Left kidney (tissue), 2 donors: Measurements from ENCODE around the gene HPS4. TPM values are rescaled to one million over a fixed set of nuclear protein-coding genes. Genes with fewer than 3 reads are reported as not detected.

ENCODE experiments used
- DNase-seq: peaks from one replicate; pipeline ENCODE4 v3.0.0-alpha.2; 2013
- polyA plus RNA-seq: library from polyadenylated mRNA; unstranded; fragments of 120-200 nt; gene quantifications from one replicate; pipeline ENCODE4 v1.2.1, GENCODE V29; 2013; ENCODE audit not compliant: insufficient read length

Gene HPS4
- polyA plus RNA-seq, 1 donor = 47.1 TPM

DNA sequence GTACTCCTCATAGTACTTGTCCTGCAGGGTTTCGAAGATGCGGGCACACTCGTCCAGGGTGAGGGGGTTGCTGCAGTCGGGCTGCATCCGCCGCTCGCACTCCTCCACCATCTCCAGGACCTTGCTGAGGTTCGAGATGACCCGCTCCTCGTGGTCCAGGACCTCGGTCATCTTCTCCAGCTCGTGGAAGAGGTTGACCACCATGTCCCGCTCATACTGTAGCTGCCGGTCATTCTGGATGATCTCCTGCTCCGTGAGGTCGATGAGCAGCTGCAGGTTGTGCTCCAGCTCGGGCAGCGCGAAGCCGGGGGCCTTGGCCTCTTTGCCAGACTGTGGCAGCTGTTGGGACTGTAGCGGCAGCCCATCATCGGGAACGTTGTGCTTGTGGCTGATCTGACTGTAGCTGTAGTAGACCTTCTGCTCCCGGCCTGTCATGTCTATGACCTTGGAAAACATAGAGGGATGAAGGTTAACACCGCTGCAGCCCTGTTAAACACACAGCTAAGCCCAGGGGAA lies 15.7 kb upstream of the HPS4 start:
- DNase-seq = no peak

DNA sequence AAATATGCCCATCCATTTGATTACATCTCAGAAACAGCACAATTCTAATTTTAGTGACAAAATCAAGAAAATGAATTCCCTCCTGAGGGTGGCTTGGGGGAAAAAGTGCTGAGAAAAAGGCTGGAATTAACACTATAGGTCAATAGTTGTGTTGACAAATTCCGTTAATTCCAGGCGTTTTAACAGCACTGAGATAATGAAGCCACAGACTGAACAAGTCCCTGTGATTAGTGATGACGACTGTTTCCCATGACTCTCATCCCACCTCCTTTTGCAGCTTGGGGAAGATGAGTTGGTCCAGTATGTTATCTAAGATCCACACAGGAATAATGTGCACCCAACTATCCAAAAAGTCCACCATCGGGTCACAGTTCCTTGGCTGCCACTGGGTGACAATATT lies 12.9 kb upstream of the HPS4 start:
- DNase-seq = no peak

- DNase-seq = no peak
Observed at GRCh38 chr22:26494506-26494905, 10.9 kb upstream of the HPS4 start.

DNA sequence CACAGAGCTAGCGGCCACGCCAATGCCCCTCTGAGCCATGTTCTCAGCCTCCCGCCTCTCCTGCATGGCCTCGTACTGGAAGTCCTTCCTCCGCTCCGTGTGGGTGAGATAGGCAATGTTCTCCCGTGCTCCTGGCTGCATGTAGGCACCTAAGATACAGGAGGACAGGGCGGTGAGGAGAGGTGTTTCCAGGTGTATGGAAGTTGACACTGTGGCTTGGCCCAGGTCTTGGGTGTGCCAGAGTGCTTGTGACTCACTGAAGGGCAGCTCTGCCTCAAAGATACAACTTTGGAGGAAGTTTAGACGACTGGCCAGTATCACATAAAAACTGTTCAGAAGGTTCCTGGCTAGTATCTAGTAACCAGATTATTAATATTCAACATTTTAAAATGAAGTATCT lies 8.6 kb upstream of the HPS4 start:
- DNase-seq = no peak

DNA sequence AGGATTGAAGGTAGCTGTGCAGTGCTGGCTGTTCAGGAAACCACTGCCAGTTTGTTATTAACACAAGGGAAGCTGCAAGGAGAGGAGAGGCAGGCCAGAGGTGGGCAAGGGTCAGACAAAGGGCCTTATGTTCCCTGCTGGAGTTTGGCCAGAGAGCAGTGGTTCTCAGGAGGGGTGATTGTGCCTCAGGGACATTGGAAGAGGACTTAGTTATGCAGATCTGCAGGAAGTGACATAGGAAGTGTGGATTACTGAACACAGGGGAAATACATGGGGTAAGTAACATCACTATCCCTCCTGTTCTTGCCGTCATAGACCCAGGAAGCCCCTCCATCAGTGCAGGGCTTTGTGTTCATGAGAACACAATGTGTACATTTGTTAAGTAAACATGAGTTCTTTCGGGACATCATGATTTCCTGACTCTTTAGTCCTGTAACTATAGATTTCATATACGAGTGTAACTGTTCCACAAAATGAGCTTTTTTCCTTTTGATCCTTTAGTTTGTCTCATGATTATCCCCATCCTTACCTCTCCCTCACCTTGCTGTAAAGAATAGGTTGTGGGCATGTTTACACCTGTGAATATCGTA lies 6.0 kb upstream of the HPS4 start:
- no peak for DNase-seq

DNA sequence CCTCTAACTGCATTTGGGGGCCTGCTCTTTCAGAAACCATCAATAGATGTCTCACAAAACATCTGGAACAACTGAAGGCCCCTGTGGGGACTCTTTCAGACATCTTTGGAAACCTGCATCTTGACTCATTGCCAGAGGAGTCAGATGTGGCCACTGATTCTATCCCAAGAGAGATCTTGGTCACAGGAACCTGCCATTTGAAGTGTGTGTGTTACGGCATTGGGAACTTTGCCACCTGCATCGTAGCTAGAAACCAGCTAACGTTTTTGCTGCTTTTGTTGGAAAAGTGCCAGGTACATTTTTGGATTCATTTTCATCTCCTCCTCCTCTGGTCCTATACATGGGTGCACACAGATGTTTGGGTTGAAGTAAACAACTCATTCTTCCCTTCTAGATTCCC lies 4.4 kb upstream of the HPS4 start:
- no peak for DNase-seq

DNA sequence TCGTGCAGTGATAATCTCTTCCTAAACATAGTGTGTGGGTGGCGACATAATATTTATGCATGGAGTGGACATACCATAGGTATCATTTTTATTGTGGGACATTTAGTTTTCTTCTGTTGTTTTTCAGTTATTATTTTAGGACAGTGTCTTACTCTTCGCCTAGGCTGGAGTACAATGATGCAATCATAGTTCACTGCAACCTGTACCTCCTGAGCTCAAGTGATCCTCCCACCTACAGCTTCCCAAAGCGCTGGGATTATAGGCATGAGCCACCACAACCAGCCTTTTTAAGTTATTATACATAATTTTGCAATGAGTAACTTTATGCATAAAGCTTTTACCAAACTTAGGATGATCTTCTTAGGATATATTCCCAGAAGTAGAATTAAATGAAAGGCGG lies 2.8 kb upstream of the HPS4 start:
- no peak for DNase-seq

- no peak for DNase-seq
Observed at GRCh38 chr22:26485806-26486390, 2.3 kb upstream of the HPS4 start.

- DNase-seq = no peak
Observed at GRCh38 chr22:26485013-26485412, 1.4 kb upstream of the HPS4 start.

DNA sequence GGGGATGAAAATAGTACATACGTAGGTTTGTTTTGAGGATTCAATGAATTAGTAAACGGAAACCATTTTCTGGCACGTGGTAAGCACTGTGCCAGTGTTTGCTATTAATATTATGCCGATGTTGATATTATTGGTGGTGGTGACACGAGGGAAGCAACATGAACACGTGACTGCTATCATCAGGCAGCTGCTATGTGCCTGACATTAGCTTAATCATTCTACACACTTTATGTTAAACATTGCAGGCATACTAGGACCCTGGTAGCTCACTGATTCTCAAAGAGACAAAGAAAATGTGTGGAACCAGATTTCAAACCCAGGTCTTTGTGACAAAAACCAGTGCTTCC lies 750 bp upstream of the HPS4 start:
- no peak for DNase-seq

GRCh38 chr22:26483043-26483438 lies 542 bp downstream of the HPS4 start:
- DNase-seq = peak; percentile 25

DNA sequence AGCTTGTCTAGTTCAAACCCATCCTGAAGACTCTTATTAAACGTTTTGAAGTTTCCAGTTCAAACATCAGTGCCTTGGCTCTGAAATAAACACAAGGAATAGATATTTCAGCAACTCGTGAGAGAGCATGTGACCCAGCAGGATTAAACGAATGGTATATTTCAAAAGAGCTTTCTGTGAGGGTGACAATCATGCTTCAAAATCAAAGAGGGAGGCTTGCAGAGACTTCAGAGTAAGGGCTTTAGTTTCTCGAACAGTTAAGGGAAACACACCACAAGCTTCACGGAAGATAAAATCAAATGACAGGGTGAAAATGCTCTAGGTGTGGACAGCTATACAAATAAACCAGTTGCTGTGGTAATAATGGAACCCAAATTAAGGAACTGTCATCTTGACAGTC lies 1.4 kb downstream of the HPS4 start:
- no peak for DNase-seq

DNA sequence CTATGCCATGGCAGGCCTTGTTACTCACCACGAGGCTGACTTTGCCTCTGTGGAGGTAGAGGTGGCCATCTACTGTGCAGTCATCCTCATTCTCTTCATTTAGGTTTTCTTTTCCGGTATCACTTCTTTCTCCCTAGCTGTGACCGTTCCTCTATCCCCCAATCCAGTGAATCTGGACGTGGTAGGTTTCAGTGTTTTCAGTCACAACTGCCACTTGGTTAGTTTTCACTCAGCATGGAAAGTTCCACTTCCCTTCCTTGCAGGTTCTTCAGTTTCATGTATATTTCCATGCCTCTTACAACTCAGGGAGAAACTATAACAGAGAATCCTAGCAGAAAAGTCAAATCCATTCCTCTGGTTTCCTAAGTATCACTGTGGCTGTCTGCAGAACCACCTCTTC lies 1.9 kb downstream of the HPS4 start:
- no peak for DNase-seq

- no peak for DNase-seq
Observed at GRCh38 chr22:26481112-26481693, 2.4 kb downstream of the HPS4 start.

- no peak for DNase-seq
Observed at GRCh38 chr22:26480611-26480932, 3.0 kb downstream of the HPS4 start.

DNA sequence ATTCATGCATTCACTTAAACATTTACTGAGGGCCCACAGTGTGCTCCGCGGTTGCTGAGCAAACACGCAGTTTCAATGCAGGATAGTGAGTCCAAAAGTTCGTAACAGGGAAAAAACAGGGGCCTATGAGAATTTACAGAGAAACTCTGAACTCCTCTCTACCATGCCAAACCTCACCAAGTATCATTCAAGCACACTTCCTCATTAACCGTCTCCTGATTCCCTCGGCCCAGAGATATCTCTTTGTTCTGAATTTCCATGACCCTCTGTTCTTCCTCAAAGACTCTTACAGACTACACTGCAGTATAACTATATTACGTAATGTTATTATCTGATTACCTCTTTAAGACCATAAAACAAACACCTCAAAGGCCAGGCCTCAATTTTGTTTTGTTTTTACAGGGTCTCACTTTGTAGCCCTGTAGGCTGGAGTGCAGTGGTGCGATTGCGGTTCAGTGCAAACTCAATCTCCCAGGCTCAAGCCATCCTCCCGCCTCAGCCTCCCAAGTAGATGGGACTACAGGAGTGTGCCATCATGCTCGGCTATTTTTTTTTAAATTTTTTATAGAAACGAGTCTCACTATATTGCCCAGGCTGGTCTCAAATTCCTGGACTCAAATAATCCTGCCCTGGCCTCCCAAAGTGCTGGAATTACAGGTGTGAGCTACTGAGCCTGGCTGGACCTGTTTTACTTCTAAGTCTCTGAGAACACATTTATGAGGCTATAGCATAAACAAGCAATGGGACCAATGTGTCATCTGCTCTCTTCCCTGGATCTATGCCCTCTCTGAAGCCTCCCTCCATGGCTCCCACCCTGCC lies 3.6 kb downstream of the HPS4 start:
- DNase-seq = no peak

- DNase-seq = no peak
Observed at GRCh38 chr22:26479043-26479791, 4.4 kb downstream of the HPS4 start.

GRCh38 chr22:26477341-26477731 lies 6.2 kb downstream of the HPS4 start:
- DNase-seq = no peak

DNA sequence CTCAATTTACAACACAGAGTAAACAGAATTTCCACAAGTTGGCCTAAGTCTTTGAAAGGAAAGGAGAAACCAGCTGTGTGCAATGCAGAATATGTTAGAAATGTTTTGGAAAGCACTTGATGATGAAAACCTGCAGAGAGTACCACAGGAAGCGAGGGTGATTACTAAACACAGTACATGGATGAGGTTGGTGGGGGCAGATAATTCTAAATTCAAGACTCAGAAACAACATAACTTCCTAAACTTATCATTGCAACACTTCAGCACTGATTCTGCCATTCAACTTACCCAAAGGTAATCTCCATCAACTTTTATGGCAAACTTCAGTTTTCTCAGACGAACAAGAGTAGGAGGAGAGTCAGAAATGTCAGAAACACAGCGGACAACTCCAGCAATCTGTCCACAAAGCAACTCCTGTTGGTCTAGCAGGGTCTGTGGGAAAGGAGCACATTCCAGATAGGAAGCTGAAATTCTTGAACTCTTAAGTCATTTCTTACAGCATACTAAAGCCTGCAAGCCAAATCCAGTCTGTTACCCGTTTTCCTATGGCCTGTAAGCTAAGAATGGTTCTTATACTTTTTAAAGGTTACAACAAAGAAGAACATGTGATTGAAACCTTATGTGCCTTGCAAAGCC lies 6.8 kb downstream of the HPS4 start:
- no peak for DNase-seq

GRCh38 chr22:26474682-26475081 lies 8.9 kb downstream of the HPS4 start:
- DNase-seq = no peak

GRCh38 chr22:26471522-26471921 lies 12.1 kb downstream of the HPS4 start:
- no peak for DNase-seq

GRCh38 chr22:26470807-26471206 lies 12.8 kb downstream of the HPS4 start:
- DNase-seq = no peak
